Osteocyte (in vitro differentiated cells): ENCODE data around the gene WIZ. TPM values are rescaled to one million over a fixed set of nuclear protein-coding genes. Genes with fewer than 3 reads are reported as not detected.

Experiments used
- DNase-seq: peaks from one replicate; pipeline ENCODE4 v3.0.0; 2021; ENCODE audit warnings: mixed read lengths; ENCODE audit not compliant: unreplicated experiment; ENCODE audit errors: extremely low spot score
- H3K27ac Mint-ChIP-seq: one replicate; pipeline ENCODE4 v1.8.0; 2021; ENCODE audit warnings: mild to moderate bottlenecking, mixed read lengths; ENCODE audit not compliant: unreplicated experiment
- H3K27me3 Mint-ChIP-seq: one replicate; pipeline ENCODE4 v1.8.0; 2021; ENCODE audit warnings: mixed read lengths; ENCODE audit not compliant: unreplicated experiment
- H3K36me3 Mint-ChIP-seq: one replicate; pipeline ENCODE4 v1.8.0; 2021; ENCODE audit warnings: mixed read lengths; ENCODE audit not compliant: unreplicated experiment
- H3K4me1 Mint-ChIP-seq: one replicate; pipeline ENCODE4 v1.8.0; 2021; ENCODE audit warnings: mixed read lengths; ENCODE audit not compliant: unreplicated experiment
- H3K4me3 Mint-ChIP-seq: one replicate; pipeline ENCODE4 v1.8.0; 2021; ENCODE audit warnings: mild to moderate bottlenecking, moderate library complexity, mixed read lengths; ENCODE audit not compliant: unreplicated experiment
- H3K9me3 Mint-ChIP-seq: one replicate; pipeline ENCODE4 v1.8.0; 2021; ENCODE audit warnings: mixed read lengths; ENCODE audit not compliant: unreplicated experiment
- CTCF ChIP-seq: fragments of 200-600 bp; sonication (generic); IDR thresholded peaks from 2 replicates; pipeline ENCODE4 v1.5.0; 2021; ENCODE audit warnings: antibody characterized with exemption, mild to moderate bottlenecking, moderate library complexity
- total RNA-seq: library from RNA; stranded (reverse); gene quantifications from 2 replicates; pipeline ENCODE4 v1.2.1, GENCODE V29; 2021

The WIZ gene
- total RNA-seq, 1 donor from 2014 or later, result 55.0 TPM

GRCh38 chr19:15374105-15374651, 75.6 kb downstream of the WIZ start:
- DNase-seq, result no peak
- Mint-ChIP-seq H3K9me3 (no peaks in the 10 kb centered on the region), H3K4me1 (peaks cover 23% of the 10 kb centered on the region), H3K27me3 (no peaks in the 10 kb centered on the region), H3K27ac (no peak overlapping the region), H3K4me3 (no peak overlapping the region), H3K36me3 (peaks cover 12% of the 10 kb centered on the region)
- no peak for TF ChIP-seq CTCF

DNA sequence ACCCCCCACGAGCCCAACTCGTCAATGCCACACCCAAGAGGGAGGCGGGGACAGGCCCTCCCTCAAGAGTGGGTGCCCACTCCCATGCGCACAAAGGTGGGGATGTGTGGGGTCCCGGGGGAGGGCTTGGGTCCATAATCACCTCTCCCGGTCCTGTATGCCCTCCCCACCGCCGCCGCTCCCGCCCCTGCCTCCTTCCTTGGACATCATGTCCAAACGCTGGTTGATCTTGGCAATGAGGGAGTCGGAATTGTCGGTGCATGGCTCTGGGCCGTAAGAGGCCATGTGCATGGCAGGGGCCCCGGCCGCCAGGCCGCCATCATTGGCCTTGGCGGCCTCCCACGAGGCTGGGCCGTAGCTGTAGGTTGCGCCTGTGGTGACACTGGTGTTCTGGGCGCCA, 76.1 kb downstream of the WIZ start:
- Mint-ChIP-seq H3K4me3 (no peak overlapping the region), H3K9me3 (no peaks in the 10 kb centered on the region), H3K27ac (no peak overlapping the region), H3K4me1 (peaks cover 23% of the 10 kb centered on the region), H3K27me3 (no peaks in the 10 kb centered on the region), H3K36me3 (peaks cover 17% of the 10 kb centered on the region)
- TF ChIP-seq CTCF, result no peak
- DNase-seq, result no peak

DNA sequence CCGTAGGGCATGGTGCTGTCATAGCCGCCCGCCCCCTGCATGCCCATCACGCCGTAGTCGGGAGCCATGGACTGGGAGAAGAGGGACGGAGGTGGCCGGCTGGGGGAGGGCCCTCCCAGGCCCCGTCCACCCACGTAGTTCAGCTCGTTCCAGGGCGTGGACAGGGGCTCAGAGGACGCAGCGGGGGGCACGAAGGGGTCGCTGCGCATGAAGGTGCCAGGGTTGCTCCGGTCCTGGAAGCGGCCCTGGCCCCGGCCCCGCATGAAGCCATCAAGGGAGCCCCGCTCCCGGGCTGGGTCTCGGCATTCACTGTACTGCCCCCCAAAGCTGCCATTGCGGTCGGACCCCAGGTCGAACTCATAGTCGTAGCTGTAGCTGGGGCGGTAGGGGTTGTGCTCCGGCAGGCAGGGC, 76.9 kb downstream of the WIZ start:
- TF ChIP-seq CTCF, result no peak
- DNase-seq, result no peak
- Mint-ChIP-seq H3K36me3 (peaks cover 22% of the 10 kb centered on the region), H3K4me1 (peaks cover 18% of the 10 kb centered on the region), H3K27me3 (no peaks in the 10 kb centered on the region), H3K27ac (no peak overlapping the region), H3K4me3 (no peak overlapping the region), H3K9me3 (no peaks in the 10 kb centered on the region)

DNA sequence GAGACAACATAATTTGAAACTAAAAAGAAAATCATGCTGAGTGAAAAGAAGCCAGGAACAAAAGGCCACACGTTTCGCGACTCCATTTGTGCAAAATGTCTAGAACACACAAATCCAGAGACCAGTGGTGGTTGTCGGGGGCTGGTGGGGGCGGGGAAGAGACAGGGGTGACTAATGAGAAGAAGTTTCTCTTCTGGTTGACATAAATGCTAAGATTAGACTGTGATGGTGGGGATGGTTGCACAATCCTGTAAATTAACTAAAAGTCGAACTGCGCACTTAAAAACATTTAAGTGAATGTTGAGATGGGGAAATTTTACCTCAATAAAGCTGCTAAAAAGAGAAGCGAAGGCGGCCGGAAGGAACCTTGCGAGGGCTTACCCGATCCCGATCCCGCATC, 77.3 kb downstream of the WIZ start:
- peaks cover 14% of the 10 kb centered on the region for H3K4me1 Mint-ChIP-seq
- peaks cover 25% of the 10 kb centered on the region for H3K36me3 Mint-ChIP-seq
- H3K4me3 Mint-ChIP-seq, result no peak overlapping the region
- no peaks in the 10 kb centered on the region for H3K27me3 Mint-ChIP-seq
- DNase-seq, result no peak
- no peaks in the 10 kb centered on the region for H3K9me3 Mint-ChIP-seq
- no peak for TF ChIP-seq CTCF
- no peak overlapping the region for H3K27ac Mint-ChIP-seq

- no peak for TF ChIP-seq CTCF
- Mint-ChIP-seq H3K27me3 (no peaks in the 10 kb centered on the region), H3K36me3 (peaks cover 28% of the 10 kb centered on the region), H3K9me3 (no peaks in the 10 kb centered on the region), H3K4me3 (no peak overlapping the region), H3K27ac (no peak overlapping the region), H3K4me1 (peaks cover 8% of the 10 kb centered on the region)
- no peak for DNase-seq
Observed at GRCh38 chr19:15371786-15372380, 77.9 kb downstream of the WIZ start.
